Activated CD4-positive, alpha-beta T cell treated with anti-CD3 and anti-CD28 coated beads, Interleukin-2, amount 50 U/mL, for 4 hours (primary cell): ENCODE measurements around the gene FLNA.
"Not testable (repeated sequence)": the region's sequence is repeated elsewhere in the genome, so short reads cannot be mapped to it uniquely, and the experiment has no call there.

Experiments
- DNase-seq, 2 experiments: peaks; one replicate each; pipeline ENCODE4 v3.0.0-alpha.2; 2020

The FLNA gene

GRCh38 chrX:154374313-154375155 lies at the start of gene FLNA:
TSS of gene FLNA (minus strand) at chrX:154374634. CDS start at chrX:154371245, 3,389 bp downstream.
- no peak for DNase-seq

DNA sequence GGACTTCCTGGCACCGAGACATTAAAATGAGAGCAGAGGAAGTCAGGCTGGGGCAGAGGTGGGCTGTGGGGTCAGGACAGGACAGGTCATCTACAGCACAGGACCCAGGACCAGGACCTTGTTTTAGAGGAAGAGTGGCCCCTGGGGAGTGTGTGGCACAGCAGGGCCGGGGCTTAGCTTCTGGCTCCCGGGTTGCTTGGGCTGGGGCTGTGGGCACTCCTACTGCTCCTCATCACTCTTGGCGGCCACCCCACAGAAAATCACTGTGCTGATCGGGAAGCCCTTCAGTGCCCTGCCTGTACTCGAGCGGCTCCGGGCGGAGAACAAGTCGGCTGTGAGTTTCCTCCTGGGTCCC lies 45.9 kb upstream of the FLNA start:
- no peak for DNase-seq

- no peak for DNase-seq
These were observed 45.4 kb upstream of the FLNA start for GRCh38 chrX:154419688-154420401.

DNA sequence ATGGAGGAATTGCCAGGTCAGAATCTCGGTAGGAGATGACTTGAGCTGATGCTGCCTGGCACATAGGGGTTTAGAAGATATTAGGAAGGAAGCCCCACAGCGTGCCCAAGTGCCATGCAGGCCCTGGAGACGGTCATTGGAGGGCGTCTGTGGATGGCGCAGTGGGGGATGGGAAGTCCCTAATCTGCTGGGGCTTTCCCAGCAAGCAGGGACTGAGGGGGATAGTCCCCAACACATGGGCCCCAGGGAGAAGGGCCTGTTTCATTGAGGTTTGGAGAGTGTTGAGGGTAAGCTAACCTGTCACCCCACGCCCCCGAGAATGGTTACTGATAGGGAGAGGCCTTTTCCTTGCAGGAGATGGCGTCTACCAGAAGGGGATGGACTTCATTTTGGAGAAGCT lies 44.8 kb upstream of the FLNA start:
- DNase-seq: no peak

DNA sequence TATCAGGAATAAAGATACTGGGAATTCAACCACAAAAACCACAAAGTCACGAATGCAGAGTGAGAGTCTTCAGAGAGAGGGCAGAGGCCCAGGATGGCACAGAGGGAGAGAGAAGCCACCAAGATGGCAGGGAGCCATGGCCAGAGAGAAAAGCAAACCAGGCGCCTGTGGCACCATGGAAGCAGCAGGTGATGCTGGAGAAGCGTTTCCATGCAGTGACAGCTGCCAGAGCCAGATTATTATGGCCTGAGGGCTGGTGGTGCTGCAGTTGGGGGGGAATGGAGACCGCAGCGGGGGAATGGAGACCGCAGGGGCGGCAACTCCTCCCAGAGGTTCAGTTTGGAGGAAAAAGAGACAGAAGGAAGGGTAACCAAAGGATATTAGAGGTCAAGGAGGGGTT lies 42.7 kb upstream of the FLNA start:
- DNase-seq: no peak

DNA sequence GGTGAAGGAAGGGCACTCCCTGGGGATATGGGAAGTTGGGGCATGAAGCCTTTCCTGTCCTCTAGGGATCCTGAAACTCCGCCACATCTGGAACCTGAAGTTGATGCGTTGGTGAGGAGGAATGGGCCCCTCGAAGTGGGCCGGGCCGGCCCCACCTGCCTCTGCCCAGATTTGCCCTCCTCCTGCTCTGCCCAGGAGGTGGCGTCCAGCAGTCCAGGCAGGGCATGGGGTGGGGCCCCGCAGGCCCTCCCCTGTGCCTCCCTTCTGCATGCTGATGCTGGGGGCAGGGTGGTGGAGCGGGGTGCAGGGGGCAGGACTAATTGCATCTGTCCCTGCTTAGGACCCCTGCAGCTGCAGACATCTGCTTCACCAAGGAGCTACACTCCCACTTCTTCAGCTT lies 38.7 kb upstream of the FLNA start:
- no peak for DNase-seq

DNA sequence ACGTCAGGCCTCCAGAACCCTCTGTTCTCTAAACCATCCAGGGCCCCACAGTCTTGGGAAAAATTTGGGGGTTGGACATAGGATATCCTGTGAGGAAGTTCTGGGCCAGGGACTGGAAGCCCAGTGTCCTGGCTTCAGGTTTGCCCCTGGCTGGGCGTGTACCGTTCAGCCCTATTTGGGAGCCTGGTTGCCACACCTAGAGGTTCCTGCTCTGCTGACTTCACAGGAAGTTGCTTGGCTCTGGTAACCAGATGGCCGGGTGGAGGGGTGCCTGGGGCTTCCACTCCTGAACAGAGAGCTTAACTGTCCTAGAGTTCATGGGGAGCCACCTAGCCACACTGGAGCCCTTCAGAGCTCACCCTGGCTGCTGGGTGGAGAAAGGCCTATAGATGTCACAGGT lies 38.0 kb upstream of the FLNA start:
- DNase-seq: no peak

DNA sequence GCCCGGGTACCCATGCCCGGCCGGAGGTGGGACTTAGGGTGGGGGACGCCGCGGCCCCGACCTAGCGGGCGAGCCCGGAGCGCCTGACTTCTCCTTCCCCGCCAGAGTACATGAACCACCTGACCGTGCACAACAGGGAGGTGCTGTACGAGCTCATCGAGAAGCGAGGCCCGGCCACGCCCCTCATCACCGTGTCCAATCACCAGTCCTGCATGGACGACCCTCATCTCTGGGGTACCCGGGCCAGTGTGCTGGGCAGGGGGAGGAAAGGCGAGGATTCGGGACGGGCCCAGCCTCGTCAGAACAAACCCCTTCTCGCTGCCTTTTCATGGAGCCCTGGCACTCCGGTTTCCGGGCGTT lies 37.5 kb upstream of the FLNA start:
- DNase-seq: peak in 1 of 2 experiments; percentile 27

GRCh38 chrX:154409222-154409871 lies 34.9 kb upstream of the FLNA start, which contains the start of gene DNASE1L1:
TSS of gene DNASE1L1 (minus strand) at chrX:154409254. CDS start at chrX:154405568, 3,686 bp downstream.
- no peak for DNase-seq

DNA sequence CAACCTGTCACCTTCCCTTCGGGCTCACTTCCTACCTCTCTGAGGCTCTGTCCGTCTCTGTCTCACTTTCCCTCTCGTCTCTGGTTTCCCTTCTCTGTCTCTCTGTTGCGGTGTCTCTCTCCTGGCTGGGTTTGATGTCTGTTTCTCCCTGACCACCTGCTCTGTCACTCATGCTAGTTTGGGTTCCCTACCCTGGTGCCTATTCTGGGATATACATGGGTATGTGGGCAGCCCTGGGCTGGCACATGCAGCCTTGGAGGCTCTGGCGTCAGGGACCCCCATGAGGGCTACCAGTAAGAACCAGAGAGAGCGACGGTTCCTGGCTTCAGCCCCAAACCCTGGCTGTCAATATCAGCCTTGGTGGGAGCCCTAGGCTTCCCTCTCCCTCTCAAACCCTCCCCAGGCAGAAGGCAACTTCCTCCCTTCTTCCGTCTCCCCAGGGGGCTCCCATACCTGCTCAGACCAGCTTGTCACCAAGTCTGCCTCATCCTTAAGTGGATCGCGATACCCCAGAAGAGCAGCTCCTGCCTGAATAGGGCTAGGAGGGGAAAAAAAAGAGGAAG lies 34.3 kb upstream of the FLNA start:
- no peak for DNase-seq

GRCh38 chrX:154404625-154405192 lies 30.3 kb upstream of the FLNA start:
- DNase-seq: no peak

- DNase-seq: no peak
These were observed 29.4 kb upstream of the FLNA start for GRCh38 chrX:154403858-154404257.

- DNase-seq: no peak
These were observed 28.8 kb upstream of the FLNA start for GRCh38 chrX:154403192-154403591.

DNA sequence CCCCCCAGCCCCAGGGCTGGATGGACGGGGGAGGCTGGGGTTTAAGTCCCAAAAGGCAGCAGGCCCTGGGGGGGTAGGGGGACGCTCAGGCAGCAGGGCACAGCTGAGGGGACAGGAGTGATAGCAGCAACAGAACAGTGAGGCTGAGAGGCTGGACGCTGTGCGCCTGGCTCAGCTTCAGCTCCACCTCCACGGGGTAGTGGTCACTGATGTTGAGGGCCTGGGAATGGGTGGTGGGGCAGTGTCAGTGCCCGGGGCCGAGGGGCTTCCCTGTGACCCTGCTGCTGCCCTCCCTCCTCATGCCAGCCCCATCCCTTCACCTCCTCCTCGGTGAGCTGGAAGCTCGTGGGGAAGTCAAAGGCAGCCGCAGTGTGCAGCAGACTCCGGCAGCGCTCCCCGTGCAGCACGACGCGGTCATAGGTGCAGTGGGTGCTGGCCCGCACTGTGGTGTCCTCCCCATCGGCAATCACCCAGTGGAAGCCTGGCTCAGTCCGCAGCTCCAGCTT lies 28.2 kb upstream of the FLNA start:
- DNase-seq: no peak

DNA sequence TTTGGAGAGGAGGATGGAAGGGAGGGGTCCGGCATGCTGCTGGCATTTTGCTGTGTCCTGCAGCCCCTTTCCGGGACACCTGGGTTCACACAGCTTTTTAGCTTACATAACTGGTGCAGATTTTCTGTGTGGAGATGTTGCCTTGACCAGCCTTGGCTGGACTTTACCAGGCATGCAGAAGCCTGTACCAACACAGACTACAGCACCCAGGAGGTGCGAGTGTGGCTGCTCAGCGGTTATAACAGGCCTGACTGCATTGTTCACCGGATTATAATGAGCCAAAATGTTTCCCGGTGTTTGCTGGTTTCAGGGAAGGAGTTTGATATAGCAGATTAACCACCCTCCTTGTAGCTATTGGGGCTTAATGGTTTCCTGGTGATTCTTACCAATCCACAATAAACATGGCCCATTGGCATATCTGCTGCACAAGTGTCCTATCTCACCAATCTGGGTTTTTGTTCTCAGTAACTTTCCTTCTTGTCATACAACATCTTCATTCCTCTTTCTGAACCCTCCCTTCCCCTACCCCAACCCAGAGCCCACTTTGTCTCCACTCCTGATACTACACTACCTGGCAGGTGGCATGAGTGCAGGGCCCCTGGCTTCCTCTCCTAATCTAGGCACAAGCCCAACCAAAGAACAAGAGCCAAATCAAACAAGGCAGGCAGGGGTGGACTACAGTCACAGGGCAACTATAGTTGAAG lies 27.6 kb upstream of the FLNA start:
- DNase-seq: no peak

DNA sequence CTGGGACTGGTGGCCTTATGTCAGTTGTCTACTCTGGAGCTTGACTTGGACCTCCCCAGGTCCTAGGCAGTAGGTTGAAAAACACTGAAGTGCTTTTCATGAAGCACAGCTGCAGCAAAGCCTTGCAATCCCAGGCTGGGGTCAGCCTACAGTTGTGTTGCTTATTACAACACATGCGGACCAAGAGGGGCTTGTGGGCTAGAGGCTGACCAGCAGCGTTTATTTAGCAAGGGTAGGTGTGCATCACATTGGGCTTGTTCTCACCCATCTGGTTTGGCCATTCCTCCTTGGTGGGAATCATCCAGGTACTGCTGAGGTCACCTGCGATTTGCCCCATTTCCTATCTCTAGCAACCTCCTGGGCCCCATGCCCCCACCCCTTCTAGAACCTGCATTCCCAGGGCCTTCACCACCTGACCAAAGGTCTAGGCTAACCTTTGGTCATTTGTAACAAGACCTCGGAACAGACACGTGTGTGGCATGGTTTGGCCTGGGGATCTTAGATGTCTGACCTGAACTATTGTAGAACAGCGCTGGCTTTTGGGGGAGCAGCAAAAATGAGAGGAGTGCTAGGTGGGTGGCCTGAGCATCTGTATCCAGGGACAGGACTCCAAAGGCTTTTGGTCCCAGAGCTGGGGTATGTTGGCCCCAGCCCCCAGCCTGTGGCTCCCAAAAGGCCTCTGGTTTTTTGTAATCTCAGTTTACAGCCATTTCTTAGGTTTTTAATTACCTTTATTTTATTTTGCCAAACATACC lies 26.8 kb upstream of the FLNA start:
- no peak for DNase-seq

- DNase-seq: not testable (repeated sequence)
These were observed 26.0 kb upstream of the FLNA start for GRCh38 chrX:154400369-154400817.

DNA sequence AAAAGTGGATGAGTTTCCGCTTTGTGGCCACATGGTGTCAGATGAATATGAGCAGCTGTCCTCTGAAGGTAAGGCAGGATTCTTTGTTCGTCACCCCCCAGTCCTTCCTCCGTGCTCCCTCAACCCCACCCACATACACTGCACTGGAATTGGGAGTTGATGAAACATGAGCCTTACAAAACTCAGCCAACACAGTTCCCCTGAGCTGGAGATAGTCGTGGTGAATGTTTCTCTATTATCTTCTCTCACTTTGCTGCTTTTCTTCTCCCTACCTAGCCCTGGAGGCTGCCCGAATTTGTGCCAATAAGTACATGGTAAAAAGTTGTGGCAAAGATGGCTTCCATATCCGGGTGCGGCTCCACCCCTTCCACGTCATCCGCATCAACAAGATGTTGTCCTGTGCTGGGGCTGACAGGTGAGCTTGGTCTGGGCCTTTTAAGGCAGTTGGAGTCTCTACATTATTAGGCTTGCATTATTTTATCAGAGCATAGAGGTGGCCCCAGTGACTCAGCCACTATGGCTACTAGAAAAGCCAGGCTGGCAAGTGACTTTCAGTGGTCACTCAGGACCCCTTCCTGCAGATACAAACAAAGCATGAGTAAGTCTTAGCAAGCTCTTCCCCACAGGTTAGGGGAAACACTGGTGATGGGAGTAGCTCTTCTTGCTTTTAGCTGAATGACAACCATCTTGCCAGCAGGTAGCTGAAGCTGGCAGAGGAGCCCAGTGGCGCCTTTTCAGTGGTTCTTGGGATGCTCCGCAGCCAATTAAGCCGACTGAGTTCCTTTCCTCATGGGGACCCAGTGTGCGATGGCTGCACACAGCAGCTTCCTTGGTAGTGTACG lies 25.3 kb upstream of the FLNA start:
- DNase-seq: no peak

DNA sequence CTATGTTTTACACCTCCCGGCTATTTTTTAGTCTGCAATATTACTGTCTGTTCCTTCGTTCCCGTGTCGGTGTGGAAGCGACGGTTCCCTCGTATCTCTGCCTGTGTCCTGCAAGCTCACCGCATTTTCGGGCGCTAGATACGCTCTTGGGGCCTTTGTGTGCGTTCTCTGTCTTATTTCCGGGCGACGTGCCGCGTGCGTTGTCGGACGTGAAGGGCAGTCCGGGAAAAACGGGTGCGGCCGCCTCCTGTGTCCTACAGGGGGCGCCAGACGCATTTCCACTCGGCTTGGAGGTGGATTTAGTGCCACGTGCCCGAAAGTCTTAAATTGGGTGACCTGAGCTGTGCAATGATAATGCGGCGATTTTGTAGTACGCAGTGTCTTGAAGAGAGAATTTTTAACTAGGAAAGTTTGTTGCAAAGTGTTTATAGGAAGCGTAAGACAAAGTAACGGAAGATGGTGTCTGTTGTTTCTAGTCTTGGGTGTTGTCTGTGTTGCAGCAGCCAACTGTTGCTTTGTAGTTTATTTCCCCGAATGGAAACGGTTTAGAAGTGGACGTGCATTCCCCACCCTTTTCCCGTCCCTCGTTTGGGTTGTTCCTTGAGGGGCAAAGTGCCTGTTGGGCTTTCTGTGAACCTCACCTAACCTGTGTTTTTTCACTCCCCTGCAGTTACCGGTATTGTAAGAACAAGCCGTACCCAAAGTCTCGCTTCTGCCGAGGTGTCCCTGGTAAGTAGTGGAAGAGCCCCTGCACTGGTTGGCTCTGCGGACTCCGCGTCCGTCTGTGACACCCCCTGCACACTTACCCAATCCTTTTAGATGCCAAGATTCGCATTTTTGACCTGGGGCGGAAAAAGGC lies 24.5 kb upstream of the FLNA start:
- peak; percentile 77 for DNase-seq
